HepG2 (cell line): Measurements from ENCODE around the gene FAM174C. TPM values are rescaled to one million over a fixed set of nuclear protein-coding genes. Genes with fewer than 3 reads are reported as not detected.

ENCODE experiments used
- CREB1 ChIP-seq, 2 experiments: fragments of 450-650 bp in 1 of 2; IDR thresholded peaks; 2 replicates each; pipeline ENCODE4 v1.6.1; 2016 to 2017; ENCODE audit warnings: control low read depth in 1 of 2, mild to moderate bottlenecking in 1 of 2, missing compliant biosample characterization in 1 of 2, missing genetic modification characterization in 1 of 2
- EZH2 ChIP-seq: conservative IDR thresholded peaks from 2 replicates; pipeline ENCODE4 v1.6.1; 2012; ENCODE audit warnings: mild to moderate bottlenecking, low read depth, low read length, moderate library complexity
- JARID2 ChIP-seq: sonication (generic); formaldehyde crosslinking; IDR thresholded peaks from 2 replicates; pipeline ENCODE4 v1.8.1; 2023; ENCODE audit warnings: missing genetic modification reagents, inconsistent platforms; ENCODE audit not compliant: insufficient replicate concordance
- RBM39 ChIP-seq: fragments of 200-400 bp; formaldehyde crosslinking; IDR thresholded peaks from one replicate; pipeline ENCODE4 v1.6.1; 2018; ENCODE audit warnings: antibody characterized with exemption, mild to moderate bottlenecking, low read depth, low read length; ENCODE audit not compliant: poor library complexity, severe bottlenecking
- SRSF1 ChIP-seq: fragments of 200-400 bp; formaldehyde crosslinking; optimal IDR thresholded peaks from 2 replicates; pipeline ENCODE3; 2017; ENCODE audit warnings: mild to moderate bottlenecking, low read depth, low read length, moderate library complexity
- ZFP36L1 ChIP-seq: sonication (generic); formaldehyde crosslinking; IDR thresholded peaks from 2 replicates; pipeline ENCODE4 v1.8.0; 2022; ENCODE audit warnings: mild to moderate bottlenecking, missing genetic modification reagents, moderate library complexity
- polyA plus RNA-seq, 8 experiments: library from polyadenylated mRNA; depleted of rRNA in 3 of 8; stranded (reverse) in 7 of 8; unstranded in 1 of 8; fragments of >200 nt; fragmentation: Illumina TruSeq in 4 of 8; extraction: Trizol in 4 of 8; gene quantifications; 2 replicates each; pipeline versions ENCODE4 v1.2.1 to v1.2.3, GENCODE V29; 2011 to 2016; ENCODE audit warnings: low read depth in 4 of 8, missing spikeins in 1 of 8, mixed read lengths in 1 of 8; ENCODE audit not compliant: insufficient read depth in 1 of 8
- total RNA-seq, 5 experiments: library from RNA; depleted of rRNA; stranded (reverse); fragments of >200 nt; fragmentation: Illumina TruSeq; extraction: Trizol; gene quantifications; 2 replicates each; pipeline ENCODE4 v1.2.3, GENCODE V29; 2016; ENCODE audit warnings: low read depth in 1 of 5
- TF ChIP-seq, protein P1 (sequence below): fragments of 450-650 bp; IDR thresholded peaks from 2 replicates; pipeline ENCODE4 v1.6.1; 2017; ENCODE audit warnings: mild to moderate bottlenecking
- TF ChIP-seq, protein P2 (sequence below): sonication (generic); formaldehyde crosslinking; IDR thresholded peaks from 2 replicates; pipeline ENCODE4 v1.5.0; 2020; ENCODE audit warnings: missing genetic modification reagents
- TF ChIP-seq, protein P3 (sequence below), 2 experiments: sonication (generic) in 1 of 2; formaldehyde crosslinking in 1 of 2; IDR thresholded peaks; 2 replicates each; pipeline versions ENCODE4 v1.6.1 to v1.9.0; 2014 to 2022; ENCODE audit warnings: antibody characterized with exemption in 1 of 2, borderline replicate concordance in 1 of 2, inconsistent platforms in 1 of 2, low read depth in 1 of 2, missing genetic modification reagents in 1 of 2
- TF ChIP-seq, protein P4 (sequence below): sonication (generic); formaldehyde crosslinking; IDR thresholded peaks from 2 replicates; pipeline ENCODE4 v1.5.1; 2020; ENCODE audit warnings: missing genetic modification reagents, mild to moderate bottlenecking, borderline replicate concordance
- TF ChIP-seq, protein P5 (sequence below): sonication (generic); formaldehyde crosslinking; IDR thresholded peaks from 2 replicates; pipeline ENCODE4 v1.8.1; 2023; ENCODE audit warnings: missing genetic modification reagents, mild to moderate bottlenecking, borderline replicate concordance

FAM174C gene
- total and polyA plus RNA-seq, 2 of the 13 experiments (the other 11 are each of a cell fraction or from before 2014, with no cell fraction given), result 19.5 to 31.3 TPM

DNA sequence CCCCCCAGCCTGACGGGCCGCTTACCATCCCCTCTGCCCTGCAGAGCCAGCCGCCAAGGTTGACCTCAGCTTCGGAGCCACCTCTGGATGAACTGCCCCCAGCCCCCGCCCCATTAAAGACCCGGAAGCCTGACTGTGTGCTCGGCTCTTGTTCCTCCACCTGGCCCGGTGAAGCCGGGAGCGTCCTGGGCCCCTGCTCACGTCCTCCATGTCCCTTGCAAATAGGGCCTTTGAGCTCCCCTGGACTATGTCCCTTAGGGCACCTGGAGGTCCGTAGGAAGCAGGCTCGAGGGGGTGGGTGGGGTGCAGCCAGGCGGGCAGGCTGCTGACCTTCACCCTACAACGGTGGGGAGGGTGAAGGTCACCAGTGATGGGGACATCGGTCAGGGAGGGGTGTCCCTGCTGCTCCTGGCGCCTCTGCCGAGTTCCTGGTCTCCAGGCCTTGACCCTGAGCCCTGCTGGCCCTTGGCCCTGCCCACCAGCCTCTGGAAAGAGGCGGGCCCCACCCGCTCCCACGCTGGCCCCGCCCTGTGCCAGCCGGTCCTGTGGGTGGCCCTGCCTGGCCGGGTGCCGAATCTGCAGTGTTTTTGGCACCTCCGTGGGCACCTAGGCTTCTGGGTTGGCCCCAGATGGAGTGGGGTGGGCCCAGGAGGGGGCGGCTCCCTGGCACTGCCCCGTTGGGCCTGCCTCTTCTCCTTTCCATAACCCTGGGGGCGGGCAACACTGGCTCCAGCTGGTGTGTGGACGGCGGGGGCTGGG is 30.5 kb upstream of the FAM174C start (continued):
- no peak for TF ChIP-seq JARID2 (CRISPR knock-in tag)
- TF ChIP-seq, protein P1, sequence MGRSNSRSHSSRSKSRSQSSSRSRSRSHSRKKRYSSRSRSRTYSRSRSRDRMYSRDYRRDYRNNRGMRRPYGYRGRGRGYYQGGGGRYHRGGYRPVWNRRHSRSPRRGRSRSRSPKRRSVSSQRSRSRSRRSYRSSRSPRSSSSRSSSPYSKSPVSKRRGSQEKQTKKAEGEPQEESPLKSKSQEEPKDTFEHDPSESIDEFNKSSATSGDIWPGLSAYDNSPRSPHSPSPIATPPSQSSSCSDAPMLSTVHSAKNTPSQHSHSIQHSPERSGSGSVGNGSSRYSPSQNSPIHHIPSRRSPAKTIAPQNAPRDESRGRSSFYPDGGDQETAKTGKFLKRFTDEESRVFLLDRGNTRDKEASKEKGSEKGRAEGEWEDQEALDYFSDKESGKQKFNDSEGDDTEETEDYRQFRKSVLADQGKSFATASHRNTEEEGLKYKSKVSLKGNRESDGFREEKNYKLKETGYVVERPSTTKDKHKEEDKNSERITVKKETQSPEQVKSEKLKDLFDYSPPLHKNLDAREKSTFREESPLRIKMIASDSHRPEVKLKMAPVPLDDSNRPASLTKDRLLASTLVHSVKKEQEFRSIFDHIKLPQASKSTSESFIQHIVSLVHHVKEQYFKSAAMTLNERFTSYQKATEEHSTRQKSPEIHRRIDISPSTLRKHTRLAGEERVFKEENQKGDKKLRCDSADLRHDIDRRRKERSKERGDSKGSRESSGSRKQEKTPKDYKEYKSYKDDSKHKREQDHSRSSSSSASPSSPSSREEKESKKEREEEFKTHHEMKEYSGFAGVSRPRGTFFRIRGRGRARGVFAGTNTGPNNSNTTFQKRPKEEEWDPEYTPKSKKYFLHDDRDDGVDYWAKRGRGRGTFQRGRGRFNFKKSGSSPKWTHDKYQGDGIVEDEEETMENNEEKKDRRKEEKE, result no peak
- no peak for TF ChIP-seq ZFP36L1 (CRISPR knock-in tag)
- TF ChIP-seq RBM39, result no peak
- TF ChIP-seq, protein P2, sequence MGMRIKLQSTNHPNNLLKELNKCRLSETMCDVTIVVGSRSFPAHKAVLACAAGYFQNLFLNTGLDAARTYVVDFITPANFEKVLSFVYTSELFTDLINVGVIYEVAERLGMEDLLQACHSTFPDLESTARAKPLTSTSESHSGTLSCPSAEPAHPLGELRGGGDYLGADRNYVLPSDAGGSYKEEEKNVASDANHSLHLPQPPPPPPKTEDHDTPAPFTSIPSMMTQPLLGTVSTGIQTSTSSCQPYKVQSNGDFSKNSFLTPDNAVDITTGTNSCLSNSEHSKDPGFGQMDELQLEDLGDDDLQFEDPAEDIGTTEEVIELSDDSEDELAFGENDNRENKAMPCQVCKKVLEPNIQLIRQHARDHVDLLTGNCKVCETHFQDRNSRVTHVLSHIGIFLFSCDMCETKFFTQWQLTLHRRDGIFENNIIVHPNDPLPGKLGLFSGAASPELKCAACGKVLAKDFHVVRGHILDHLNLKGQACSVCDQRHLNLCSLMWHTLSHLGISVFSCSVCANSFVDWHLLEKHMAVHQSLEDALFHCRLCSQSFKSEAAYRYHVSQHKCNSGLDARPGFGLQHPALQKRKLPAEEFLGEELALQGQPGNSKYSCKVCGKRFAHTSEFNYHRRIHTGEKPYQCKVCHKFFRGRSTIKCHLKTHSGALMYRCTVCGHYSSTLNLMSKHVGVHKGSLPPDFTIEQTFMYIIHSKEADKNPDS (CRISPR knock-in tag), result peak; percentile 51; the same call in 1 of the 2 replicates
- TF ChIP-seq EZH2, result no peak
- TF ChIP-seq, protein P3, sequence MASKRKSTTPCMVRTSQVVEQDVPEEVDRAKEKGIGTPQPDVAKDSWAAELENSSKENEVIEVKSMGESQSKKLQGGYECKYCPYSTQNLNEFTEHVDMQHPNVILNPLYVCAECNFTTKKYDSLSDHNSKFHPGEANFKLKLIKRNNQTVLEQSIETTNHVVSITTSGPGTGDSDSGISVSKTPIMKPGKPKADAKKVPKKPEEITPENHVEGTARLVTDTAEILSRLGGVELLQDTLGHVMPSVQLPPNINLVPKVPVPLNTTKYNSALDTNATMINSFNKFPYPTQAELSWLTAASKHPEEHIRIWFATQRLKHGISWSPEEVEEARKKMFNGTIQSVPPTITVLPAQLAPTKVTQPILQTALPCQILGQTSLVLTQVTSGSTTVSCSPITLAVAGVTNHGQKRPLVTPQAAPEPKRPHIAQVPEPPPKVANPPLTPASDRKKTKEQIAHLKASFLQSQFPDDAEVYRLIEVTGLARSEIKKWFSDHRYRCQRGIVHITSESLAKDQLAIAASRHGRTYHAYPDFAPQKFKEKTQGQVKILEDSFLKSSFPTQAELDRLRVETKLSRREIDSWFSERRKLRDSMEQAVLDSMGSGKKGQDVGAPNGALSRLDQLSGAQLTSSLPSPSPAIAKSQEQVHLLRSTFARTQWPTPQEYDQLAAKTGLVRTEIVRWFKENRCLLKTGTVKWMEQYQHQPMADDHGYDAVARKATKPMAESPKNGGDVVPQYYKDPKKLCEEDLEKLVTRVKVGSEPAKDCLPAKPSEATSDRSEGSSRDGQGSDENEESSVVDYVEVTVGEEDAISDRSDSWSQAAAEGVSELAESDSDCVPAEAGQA (IDR thresholded peaks at IDR 0.05; ENCODE audit: low read depth), result peak; percentile 49; the same call in 1 of the 2 replicates
- TF ChIP-seq, protein P3 (CRISPR knock-in tag; IDR thresholded peaks at IDR 0.05; ENCODE audit: borderline replicate concordance), result no peak
- TF ChIP-seq CREB1 (IDR thresholded peaks at IDR 0.05), result no peak
- TF ChIP-seq CREB1 (CRISPR knock-in tag; IDR thresholded peaks at IDR 0.05), result peak; percentile 61; the same call in 1 of the 2 replicates
- TF ChIP-seq, protein P4, sequence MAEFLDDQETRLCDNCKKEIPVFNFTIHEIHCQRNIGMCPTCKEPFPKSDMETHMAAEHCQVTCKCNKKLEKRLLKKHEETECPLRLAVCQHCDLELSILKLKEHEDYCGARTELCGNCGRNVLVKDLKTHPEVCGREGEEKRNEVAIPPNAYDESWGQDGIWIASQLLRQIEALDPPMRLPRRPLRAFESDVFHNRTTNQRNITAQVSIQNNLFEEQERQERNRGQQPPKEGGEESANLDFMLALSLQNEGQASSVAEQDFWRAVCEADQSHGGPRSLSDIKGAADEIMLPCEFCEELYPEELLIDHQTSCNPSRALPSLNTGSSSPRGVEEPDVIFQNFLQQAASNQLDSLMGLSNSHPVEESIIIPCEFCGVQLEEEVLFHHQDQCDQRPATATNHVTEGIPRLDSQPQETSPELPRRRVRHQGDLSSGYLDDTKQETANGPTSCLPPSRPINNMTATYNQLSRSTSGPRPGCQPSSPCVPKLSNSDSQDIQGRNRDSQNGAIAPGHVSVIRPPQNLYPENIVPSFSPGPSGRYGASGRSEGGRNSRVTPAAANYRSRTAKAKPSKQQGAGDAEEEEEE (CRISPR knock-in tag), result no peak
- TF ChIP-seq, protein P5, sequence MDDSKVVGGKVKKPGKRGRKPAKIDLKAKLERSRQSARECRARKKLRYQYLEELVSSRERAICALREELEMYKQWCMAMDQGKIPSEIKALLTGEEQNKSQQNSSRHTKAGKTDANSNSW, result no peak
- TF ChIP-seq SRSF1, result peak; percentile 71
